Epidermal melanocyte (primary cell): ENCODE data around the gene TESK1.
"Not testable (repeated sequence)": the region's sequence is repeated elsewhere in the genome, so short reads cannot be mapped to it uniquely, and the experiment has no call there.

Source experiments
- DNase-seq: peaks from one replicate; pipeline ENCODE4 v3.0.0; 2011; ENCODE audit warnings: low spot score; ENCODE audit not compliant: insufficient read length

TESK1 gene

GRCh38 chr9:35612843-35613242, 7.8 kb downstream of the TESK1 start:
- no peak for DNase-seq

GRCh38 chr9:35615981-35616680, 11.1 kb downstream of the TESK1 start:
- DNase-seq = no peak

GRCh38 chr9:35616681-35617459, 11.8 kb downstream of the TESK1 start:
- no peak for DNase-seq

- DNase-seq = no peak
Measured at GRCh38 chr9:35617548-35617947, 12.5 kb downstream of the TESK1 start.

- DNase-seq = no peak
Measured at GRCh38 chr9:35618325-35618727, 13.3 kb downstream of the TESK1 start, which contains the start of gene CD72. CD72 (minus strand) TSS chr9:35618413; CDS start chr9:35618303, 110 bp downstream.

DNA sequence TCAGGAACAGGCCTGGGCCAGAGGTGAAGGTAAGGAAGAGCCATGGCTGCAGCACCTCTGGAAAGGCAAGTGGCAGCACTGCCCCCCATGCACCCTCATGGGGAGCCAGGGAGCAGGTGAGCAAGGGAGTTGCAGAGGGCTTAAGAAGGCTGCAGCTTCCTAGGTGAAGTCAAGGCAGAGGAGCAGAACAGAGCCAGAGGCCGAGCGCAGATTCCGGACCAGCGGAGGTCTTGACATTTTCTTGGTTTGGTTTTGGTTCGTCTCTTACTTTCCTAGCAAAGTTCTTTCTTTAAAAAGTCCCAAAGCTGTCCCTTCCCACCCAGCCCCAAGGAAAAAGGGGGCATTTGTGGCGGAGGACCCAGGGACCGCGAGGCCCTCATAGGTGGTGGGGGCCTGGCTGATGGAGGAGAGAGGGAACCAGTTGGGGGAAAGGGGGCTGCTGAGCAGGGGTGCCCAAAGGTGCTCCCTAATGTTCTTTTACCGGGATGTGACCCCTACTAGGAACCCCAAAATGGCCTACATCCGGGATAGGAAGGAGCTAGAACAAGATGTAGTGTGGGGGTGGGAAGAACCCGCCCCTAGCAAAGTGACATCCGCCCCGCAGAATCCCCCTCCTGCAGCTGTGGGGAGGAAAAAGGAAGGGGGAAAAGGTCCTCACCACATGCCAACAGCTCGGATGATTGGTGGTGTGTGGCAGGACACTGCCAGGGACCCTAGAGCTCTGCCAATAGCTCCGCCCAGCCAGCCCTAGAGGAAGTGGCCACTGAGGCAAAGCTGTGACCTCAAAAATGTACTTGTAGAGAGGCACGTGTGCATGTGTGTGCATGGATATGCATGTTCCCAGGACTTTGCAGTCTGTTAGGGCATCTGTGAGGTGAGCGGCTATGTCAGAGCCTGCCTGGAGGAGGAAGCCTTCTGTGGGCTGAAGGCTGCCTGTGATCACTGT, 14.1 kb downstream of the TESK1 start:
- no peak for DNase-seq

- DNase-seq = no peak
Measured at GRCh38 chr9:35619800-35620158, 14.7 kb downstream of the TESK1 start.

DNA sequence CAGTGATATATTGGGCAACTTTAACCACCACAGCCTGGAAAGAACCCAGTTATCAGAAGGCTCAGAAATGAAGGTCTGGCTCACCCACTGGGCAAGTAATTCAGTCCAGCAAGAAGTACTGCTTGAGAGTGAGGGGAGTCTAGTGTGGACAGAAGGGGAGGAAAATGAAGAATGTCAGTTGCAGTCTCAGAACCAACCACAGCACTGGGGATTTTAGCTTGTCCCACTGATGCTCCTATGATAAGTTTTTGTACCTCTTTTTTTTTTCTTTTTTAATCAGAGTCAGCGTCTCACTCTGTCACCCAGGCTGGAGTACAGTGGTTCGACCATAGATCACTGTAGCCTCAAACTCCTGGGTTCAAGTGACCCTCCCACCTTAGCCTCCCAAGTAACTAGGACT, 22.5 kb downstream of the TESK1 start:
- no peak for DNase-seq

GRCh38 chr9:35628389-35628991, 23.4 kb downstream of the TESK1 start:
- no peak for DNase-seq

DNA sequence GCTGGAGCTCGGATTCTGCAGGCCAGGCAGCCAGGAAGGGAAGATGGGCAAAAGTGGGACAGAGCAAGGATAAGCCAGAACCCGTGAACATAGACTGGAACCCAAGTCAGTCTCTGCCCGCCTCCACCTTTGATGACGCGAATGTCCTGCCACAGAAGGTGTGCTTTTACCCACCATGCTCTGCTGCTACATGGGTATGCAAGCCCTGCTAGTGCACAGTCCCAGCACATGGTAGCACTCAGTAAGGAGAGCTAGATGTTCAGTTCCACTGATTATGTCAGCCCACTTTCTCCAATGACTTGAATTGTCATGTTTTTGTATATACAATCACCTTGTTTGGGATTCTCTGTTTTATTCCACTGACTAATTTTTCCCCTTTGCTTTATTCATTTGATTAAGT, 24.5 kb downstream of the TESK1 start:
- DNase-seq = no peak

- DNase-seq = no peak
Measured at GRCh38 chr9:35635730-35636129, 30.7 kb downstream of the TESK1 start.

GRCh38 chr9:35636135-35636876, 31.2 kb downstream of the TESK1 start:
- DNase-seq = no peak

DNA sequence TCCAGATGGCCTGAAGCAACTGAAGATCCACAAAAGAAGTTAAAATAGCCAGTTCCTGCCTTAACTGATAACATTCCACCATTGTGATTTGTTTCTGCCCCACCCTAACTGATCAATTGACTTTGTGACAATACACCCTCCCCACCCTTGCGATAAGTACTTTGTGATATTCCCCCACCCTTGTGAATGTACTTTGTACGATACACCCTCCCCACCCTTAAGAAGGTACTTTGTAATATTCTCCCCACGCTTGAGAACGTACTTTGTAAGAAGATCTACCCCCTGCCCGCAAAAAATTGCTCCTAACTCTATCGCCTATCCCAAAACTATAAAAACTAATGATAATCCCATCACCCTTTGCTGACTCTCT, 31.8 kb downstream of the TESK1 start:
- DNase-seq = not testable (repeated sequence)

DNA sequence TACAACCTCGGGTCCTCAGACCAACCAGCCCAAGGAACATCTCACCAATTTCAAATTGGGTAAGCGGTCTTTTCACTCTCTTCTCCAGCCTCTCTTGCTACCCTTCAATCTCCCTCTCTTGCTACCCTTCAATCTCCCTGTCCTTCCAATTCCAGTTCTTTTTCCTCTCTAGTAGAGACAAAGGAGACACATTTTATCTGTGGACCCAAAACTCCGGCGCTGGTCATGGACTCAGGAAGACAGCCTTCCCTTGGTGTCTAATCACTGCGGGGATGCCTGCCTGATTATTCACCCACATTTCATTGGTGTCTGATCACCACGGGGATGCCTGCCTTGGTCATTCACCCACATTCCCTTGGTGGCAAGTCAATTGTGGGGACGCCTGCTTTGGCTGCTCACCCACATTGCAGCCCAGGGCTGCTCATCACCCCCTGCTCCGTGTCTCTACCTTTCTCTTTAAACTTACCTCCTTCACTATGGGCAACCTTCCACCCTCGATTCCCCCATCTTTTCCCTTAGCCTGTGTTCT, 32.4 kb downstream of the TESK1 start:
- not testable (repeated sequence) for DNase-seq

DNA sequence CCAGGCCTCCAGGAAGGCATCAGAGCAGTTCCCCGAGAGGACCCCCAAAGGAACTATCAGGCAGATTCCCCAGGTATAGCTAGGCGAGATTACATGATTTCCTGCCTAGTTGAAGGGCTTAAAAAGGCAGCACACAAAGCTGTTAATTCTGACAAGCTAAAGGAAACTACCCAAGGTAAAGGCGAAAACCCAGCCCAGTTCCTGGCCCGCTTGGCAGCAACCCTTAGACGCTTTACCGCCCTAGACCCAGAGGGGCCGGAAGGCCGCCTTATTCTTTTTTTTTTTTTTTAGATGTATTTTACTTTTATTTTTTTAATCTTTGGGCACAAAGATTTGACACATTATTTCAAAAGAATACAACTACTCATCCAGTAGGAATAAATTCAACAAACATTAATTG, 33.7 kb downstream of the TESK1 start:
- not testable (repeated sequence) for DNase-seq

DNA sequence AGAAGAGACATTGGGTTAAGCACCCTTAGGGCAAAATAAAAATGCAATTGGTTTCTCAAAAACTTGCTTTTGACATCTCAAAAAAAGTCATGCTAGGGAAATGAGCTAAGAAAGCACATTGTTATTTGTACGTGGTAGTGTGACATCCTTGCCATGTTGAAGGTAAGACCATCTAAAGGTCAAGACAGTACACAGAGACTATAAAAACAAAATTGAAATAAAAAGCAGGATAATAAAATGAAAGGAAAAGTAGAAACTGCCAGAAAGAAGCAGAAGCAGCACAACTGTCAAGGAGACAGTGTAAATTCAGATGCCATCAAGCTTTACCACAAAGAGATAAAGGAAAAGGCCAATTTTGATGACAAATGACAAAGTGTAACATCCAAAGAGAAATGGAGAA, 34.2 kb downstream of the TESK1 start:
- not testable (repeated sequence) for DNase-seq

GRCh38 chr9:35639631-35640030, 34.6 kb downstream of the TESK1 start:
- no peak for DNase-seq

DNA sequence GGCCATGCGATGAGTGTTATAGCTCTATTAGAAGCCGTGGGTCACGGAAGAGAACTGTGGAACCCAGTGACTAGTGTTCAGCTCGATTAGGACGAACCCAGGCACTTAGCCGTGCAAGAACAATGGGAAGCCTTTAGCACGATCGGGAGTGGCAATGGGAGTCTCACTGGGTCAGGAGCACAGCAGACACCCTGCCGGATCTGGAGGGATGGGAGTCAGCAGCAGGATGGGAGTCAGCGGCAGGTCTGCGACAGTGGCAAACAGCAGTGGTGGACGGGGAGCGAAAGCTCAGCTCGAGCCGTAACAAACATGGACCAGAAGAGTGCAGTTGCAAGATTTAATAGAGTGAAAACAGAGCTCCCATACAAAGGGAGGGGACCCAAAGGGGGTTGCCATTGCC, 35.4 kb downstream of the TESK1 start:
- DNase-seq = not testable (repeated sequence)

GRCh38 chr9:35641478-35641877, 36.4 kb downstream of the TESK1 start:
- not testable (repeated sequence) for DNase-seq

DNA sequence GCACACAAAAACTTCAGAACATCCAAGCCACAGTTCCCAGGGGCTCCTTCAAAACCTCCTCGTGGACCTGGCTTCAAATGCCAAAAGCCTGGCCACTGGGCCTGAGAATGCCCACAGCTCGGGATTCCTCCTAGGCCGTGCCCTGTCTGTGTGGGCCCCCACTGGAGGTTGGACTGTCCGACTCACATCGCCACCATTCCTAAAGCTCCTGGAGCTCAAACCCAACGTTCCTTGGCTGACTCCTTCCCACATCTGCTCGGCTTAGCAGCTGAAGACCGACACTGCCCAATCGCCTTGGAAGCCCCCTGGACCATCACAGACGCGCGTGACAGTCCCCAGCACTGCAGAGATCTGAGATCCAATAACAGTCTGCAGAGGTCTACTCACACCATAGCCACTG, 38.0 kb downstream of the TESK1 start:
- no peak for DNase-seq
